Erythroblast (primary cell): ENCODE data around the gene SLIT1.

ENCODE experiments used
- GATA1 ChIP-seq: IDR thresholded peaks from 2 replicates; pipeline ENCODE4 v1.6.1; 2011; ENCODE audit warnings: low read depth, mild to moderate bottlenecking, control low read depth, low read length, moderate library complexity
- POLR2A ChIP-seq: IDR thresholded peaks from 2 replicates; pipeline ENCODE4 v1.6.1; 2011; ENCODE audit warnings: mild to moderate bottlenecking, low read length

- TF ChIP-seq POLR2A (no peak), GATA1 (no peak)
Measured at GRCh38 chr10:97046456-97047082, 139.2 kb downstream of the SLIT1 start.
